ENCODE results near the gene ABHD17B.

- TF ChIP-seq FOXS1 (CRISPR knock-in tag; IDR thresholded peaks at IDR 0.05): no peak
- TF ChIP-seq EP300 (IDR thresholded peaks at IDR 0.05): no peak
- TF ChIP-seq CTCF (IDR thresholded peaks at IDR 0.05): no peak
- TF ChIP-seq RCOR1 (IDR thresholded peaks at IDR 0.05; ENCODE audit: low read depth, low read length): no peak
- TF ChIP-seq CEBPB (IDR thresholded peaks at IDR 0.05): no peak
- TF ChIP-seq MYC (IDR thresholded peaks at IDR 0.05; ENCODE audit: borderline replicate concordance, low read length): no peak
- no peak for TF ChIP-seq MAZ (IDR thresholded peaks at IDR 0.05; ENCODE audit: borderline replicate concordance, low read depth, low read length)
These were observed 7.4 kb upstream of the ABHD17B start for GRCh38 chr9:71918419-71918818.

All from A549 (cell line).